Right renal pelvis (tissue), 4 donors: ENCODE results near the gene FBXL2. TPM values are rescaled to one million over a fixed set of nuclear protein-coding genes. Genes with fewer than 3 reads are reported as not detected.
"Not testable (repeated sequence)": the region's sequence is repeated elsewhere in the genome, so short reads cannot be mapped to it uniquely, and the experiment has no call there.

Experiments
- DNase-seq, 4 donors: peaks; one replicate each; pipeline ENCODE4 v3.0.0-alpha.2; 2013; ENCODE audit warnings: low read depth in 4 of 4, low spot score in 3 of 4, missing footprints in 1 of 4
- polyA plus RNA-seq, 4 donors: library from polyadenylated mRNA; unstranded; fragments of 120-200 nt; gene quantifications; one replicate each; pipeline ENCODE4 v1.2.1, GENCODE V29; 2013; ENCODE audit not compliant: insufficient read length in 4 of 4

The FBXL2 gene
- polyA plus RNA-seq, 4 donors: 28.8 to 30.5 (median 30.2) TPM

DNA sequence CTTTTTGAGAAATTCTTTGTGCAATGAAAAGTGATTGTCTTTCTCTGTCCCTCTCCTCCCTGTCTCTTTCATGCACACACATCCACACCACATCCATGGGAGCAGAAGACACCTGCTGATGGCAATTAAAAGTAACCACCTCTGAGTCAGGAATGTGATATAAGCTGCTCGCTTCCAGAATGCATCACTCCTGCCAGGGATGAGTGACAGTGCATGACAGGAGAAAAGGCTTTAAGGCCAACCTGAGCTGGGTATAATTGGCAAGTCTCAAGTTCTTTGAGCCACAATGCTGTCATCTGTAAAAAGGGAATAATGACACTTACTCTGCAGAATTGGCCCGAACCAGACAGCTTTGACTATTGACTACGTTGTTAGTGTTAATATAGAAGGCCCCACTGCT lies 103.4 kb downstream of the FBXL2 start:
- DNase-seq: no peak

DNA sequence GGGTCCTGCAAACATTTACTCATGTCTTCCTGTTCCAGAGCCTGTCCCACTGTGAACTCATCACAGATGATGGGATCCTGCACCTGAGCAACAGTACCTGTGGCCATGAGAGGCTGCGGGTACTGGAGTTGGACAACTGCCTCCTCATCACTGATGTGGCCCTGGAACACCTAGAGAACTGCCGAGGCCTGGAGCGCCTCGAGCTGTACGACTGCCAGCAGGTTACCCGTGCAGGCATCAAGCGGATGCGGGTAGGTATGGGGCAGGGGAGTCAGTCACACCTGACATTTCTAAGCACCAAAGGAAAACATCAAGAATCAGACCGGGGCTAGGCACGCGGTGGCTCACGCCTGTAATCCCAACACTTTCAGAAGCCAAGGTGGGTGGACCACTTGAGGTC lies 106.7 kb downstream of the FBXL2 start:
- no peak for DNase-seq

DNA sequence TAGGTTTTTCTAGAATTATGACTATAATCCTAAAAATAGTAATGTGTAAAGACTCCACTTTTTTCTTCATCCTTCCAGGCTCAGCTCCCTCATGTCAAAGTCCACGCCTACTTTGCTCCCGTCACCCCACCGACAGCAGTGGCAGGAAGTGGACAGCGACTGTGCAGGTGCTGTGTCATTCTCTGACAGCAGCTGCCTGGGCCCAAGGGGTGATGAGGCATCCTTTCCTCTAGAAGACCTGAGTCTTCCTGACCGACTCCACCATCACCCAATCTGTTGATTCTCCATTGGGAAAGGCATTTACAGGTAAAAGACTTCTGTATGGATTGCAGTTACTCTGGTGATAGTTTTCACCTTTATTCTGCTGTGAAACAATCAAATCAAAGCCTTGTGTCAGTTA lies 108.2 kb downstream of the FBXL2 start:
- no peak for DNase-seq

DNA sequence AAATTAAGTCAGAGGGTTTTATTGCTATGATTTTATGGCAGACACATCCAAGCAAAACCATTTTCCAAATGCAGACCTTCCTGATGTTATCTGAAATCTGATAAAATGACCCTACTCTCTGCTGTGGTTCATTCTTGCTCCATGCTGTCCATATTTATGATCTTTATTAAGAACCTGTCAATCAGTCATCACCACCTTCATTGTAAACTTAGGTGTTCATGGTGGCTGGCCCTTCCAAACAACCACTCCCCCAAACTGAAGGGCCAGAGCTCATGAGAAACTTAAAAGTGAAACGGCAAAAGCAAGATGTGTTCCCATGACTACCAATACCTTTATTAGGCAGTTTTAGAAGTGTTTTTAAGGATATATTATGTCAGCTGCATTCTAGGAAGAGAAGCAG lies 109.4 kb downstream of the FBXL2 start:
- no peak for DNase-seq

DNA sequence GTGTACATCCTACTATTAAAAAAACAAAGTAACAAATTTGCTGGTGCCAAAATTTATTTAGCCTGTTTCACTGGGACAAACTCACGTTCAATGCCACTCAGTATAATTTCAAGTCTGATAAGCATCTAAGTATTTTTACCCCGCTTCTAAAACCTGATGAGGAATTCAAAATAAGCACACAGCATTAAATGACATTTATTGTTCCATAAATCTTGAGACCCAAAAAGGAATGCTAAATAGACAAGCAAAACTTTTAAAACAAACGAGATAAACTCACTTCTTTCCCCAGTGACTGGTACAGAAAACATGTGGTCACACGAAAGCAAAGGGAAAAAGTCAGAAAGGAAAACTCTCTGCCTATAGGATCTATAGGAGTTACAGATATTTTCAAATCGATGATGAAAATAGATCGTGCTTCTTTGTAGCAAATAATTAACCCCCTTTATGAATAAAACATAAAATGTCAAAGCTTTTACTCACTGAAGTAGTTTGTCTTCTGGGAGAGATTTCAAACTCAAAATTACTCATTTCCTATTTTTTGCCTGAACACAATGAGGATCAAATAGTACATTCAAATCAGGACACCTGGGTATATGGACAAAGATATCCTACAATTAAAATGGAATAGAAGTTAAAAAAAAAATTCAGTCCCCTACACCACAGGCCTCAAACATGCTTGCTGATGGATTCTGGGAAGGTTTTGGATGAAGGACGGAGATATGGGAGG lies 111.3 kb downstream of the FBXL2 start:
- DNase-seq: no peak

DNA sequence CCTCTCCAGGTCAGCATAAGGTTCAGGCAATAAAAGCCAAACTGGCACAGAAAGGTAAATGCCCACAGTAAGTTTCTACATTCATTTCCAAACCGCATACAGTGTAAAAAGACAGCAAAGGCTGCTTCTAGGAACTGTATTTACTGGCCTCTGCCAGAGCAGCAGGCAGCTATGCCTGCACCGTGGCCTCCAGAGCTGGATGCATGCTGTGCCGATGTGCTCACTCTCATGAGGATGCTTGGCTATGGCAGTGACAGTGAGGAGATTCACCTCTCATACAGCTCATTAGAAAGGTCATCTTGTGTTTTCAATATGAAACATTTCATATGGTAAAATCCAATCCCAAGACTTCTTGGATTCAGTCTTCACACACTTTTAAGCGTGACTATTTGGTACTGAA lies 112.7 kb downstream of the FBXL2 start:
- DNase-seq: no peak

DNA sequence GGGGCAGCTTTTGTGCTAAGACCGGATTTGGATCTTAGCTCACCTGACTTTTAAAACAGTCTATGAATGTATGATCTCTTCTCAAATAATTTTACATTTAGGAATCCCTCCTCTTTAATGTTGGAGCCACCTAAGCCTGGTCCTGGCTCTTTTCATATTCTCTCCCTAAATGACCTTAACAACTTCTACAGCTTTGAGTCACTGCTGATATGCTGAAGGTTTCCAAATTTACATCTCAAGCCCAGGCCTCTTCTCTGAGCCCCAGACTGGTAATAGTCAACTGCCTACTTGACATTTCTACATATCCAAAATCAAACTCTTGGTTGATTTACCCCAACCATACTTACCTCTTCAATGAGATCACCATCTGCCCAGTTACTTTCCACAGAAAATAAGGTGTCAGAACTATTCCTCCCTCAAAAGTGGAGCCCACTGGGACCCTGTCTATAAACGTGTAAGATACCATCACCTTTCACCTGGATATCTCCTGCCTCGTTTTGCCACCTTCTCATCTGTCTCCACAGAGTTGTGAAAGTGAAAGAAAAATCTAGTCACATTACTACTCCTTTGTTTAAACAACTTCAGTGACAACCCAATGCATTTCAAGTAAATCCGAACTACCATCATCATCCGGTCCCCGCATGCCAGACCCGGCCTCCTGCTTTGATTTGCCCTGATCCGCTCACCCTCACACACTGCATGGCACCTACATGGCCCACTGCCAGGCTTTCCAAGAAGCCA lies 114.2 kb downstream of the FBXL2 start:
- no peak for DNase-seq

DNA sequence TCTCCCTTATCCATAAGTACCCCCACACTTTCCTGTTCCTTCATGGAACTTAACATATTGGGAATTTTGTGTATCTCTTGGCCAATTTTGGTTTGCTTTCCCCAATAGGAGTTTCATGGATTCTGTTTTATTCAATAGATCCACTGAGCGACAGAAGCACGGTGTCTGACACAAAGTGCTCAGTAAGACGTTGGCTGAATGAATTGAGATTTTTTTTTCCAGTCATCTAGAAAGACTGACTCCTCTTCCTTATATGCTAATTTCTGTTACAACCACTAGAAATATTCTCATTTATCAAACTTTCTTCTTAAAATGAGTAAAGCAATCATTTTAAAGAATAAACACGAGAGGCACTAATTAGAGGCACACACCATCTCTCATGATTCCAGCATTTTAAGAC lies 114.9 kb downstream of the FBXL2 start:
- no peak for DNase-seq

DNA sequence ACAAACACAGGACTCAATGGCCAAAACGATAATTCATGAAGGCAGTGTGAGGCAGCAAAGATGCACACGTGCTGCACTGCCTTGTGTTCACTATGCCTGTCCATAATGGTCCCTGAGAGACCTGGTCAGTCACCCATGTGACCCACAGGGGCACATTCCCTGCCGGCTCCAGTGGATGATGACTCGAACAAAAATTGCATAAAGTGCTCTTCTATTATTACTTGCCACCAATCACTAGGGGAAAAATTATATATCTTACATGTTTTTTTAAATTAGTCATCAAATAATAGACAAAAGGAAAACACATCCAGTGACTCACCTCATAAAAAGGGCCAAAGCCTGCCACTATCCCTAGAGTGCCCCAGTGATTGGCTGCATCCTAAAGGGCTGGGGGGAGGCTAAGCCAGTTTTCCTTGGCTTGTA lies 115.5 kb downstream of the FBXL2 start:
- DNase-seq: no peak

DNA sequence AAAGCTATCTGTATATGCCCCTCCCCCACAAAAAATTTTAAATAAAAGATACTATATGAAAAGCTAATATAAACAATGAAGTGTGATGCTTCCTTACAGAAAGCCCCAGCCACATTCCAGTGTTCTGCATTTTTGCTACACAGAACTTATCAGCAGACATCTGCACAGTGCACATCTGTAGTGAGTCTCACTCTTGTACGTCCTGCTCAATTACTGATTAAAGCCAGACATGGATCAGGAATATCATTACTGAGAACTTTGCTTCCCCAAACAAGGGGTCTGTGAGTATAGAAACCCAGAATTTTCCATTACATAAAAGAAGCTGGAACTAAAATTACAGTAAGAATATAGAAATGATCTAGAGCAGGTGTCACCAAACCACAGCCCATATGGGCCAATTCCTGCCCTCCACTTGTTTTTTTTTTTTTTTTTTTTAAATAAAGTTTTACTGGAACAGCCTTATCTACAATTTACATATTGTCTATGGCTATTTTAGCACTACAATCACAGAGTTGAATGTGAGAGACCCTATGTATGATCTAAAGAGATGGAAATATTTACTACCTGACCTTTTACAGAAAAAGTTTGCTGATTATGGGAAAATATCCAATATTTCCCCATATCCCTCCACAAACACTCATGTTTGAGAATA lies 117.3 kb downstream of the FBXL2 start:
- DNase-seq: no peak

DNA sequence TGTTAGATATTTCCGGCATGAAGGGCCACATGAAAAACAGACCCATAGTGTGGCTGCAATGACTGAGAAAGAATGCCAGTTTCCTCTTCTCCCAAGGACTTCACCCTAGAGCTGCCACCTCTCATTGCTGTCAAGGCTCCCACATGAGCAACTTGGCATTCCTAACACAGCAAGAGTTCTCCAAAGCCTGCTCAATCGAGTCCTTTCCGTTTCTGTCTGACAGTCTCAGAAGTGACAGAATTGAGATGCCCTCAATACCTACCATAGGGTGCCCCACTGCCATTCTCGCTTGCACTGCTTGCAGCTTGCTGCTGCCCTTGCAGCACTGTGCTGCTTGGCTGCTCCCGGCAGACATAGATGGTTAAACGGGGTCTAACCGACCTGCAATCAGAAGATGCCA lies 118.7 kb downstream of the FBXL2 start:
- DNase-seq: no peak

DNA sequence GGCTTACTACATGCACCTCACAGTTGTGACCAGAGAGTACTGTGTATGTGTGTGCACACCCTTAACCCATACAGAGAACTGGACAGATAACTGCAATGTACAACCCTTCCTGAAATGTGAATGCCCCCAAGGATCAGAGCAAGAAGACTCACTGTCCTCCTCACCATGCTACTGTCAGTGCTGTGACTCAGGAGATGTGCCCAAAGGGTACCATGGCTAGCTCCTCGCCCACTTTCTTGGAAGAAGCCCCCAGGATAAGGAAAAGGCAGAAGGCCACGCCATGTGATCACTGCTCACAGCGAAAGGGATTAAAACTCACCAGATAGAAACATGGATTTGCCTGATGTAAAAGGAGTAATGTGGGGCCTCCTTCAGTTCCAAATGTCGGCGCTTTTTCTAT lies 121.2 kb downstream of the FBXL2 start:
- no peak for DNase-seq

DNA sequence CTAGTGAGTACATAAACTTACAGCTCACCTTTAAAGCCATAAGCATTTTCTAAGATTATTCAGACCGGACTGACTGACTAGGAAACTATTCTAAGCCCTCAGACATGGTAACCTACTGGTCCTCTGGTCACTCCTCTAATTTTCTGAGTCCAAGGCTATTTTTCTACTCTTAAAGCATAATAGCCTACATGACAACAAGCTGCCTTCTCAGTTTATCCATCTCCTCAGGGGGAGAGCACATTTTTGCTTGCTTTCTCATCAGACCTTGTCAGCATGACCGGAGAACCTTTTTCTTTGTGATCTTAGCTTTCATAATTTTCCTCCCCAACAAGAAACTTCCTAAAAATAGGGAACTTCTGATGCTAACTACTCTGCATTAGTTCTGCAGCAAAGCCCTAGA lies 124.5 kb downstream of the FBXL2 start:
- DNase-seq: no peak

DNA sequence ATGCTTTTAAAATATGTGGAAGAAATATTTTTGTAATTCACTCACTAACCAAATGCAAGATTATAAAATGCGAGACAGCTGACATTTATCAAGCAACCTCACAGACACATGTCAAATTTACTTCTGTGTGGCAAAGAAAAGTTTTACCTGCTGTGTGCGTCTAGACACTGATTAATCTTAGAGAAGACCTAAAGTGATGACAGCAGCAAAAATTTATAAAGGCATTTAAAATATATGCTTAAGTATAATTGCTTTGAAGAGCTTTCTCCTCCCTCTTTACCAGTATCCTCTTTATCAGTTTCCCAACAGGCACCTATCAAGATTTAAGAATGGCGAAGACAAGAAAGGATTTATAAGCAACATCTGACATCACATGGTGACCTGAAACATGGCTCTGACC lies 125.7 kb downstream of the FBXL2 start:
- DNase-seq: no peak

DNA sequence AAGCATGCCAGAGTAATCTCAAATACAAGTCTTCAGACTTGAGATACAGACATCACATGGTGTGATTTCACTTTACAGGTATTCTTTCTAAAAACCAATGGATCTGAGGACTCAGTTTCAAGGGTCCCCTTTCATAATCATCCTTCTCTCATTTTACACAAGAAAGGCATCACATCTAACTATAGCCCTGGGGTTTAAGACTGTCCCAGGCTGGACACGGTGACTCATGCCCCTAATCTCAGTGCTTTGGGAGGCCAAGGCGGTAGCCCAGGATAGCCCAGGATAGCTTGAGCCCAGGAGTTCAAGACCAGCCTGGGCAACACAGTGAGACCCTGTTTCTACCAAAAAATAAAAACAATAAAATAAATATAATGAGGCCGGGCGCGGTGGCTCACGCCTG lies 126.5 kb downstream of the FBXL2 start:
- DNase-seq: no peak

DNA sequence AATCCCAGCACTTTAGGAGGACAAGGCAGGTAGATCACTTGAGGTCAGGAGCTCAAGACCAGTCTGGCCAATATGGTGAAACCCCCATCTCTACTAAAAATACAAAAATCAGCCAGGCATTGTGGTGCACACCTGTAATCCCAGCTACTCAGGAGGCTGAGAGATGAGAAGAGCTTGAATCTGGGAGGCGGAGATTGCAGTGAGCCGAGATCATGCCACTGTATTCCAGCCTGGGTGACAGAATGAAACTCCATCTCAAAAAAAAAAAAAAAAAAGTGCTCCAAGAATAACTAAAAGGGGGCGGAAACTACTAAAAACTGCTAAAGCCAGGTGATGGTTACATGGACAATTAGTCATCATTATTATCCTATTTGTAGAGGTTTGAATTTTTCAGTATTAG lies 133.6 kb downstream of the FBXL2 start:
- DNase-seq: not testable (repeated sequence)

DNA sequence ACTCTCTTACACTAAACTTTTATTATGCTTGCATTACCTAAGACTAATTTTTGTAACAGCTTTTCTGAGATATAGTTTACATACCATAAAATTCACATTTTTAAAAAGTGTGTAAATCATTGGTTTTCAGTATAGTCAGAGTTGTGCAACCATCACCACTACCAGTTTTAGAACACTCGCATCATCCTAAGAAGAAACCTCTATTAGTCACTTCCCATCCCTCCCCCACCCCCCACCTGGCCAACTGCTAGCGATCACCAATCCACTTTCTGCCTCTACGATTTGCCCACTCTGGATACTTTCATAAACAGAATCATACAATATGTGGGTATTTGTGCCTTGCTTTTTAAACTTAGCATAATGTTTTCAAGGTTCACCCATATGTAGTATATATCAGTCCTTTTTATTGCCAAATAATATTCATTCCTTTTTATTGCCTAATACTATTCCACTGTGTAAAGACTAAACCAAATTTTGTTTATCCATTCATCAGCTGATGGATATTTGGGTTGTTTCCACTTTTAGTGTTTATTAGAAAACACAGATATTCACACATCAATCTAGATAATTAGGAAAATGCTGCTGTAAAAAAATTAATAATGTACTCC lies 139.9 kb downstream of the FBXL2 start:
- DNase-seq: no peak

DNA sequence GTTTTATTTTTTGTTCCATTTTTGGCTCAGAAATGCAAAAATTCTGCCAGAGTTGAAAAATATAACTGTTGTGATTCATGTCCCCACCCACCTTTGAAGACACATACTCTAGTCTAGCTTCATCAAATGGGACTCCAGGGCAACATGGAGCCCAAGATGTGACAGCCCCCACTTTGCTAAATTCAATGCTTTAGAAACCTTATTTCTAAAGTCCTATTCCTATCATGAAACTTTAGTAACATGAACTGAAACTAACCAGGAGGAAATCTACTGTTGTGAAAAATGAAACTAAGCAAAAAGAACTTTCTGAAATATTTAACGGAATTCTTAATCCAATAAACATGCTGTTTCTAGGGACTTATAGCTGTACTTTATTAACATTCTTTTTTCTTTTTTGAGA lies 142.7 kb downstream of the FBXL2 start:
- no peak for DNase-seq

DNA sequence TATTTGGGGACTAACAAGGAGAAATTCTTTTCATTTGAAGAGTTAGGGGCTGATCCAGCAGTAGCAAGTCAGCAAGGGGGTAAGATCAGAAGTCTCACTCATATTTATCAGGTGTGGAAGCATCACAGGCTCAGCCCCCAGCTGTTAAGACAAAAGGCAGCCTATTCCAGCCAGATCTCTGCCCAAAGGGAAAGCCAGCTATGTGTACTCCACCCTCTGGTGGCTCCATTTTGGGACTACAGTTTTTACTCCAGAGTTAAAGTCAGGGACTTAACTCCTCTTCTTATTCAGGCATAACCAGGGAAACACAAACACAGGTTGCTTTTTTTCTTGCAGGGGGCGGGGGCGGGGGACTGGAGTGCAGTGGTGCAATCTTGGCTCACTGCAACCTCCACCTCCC lies 143.7 kb downstream of the FBXL2 start:
- DNase-seq: no peak

DNA sequence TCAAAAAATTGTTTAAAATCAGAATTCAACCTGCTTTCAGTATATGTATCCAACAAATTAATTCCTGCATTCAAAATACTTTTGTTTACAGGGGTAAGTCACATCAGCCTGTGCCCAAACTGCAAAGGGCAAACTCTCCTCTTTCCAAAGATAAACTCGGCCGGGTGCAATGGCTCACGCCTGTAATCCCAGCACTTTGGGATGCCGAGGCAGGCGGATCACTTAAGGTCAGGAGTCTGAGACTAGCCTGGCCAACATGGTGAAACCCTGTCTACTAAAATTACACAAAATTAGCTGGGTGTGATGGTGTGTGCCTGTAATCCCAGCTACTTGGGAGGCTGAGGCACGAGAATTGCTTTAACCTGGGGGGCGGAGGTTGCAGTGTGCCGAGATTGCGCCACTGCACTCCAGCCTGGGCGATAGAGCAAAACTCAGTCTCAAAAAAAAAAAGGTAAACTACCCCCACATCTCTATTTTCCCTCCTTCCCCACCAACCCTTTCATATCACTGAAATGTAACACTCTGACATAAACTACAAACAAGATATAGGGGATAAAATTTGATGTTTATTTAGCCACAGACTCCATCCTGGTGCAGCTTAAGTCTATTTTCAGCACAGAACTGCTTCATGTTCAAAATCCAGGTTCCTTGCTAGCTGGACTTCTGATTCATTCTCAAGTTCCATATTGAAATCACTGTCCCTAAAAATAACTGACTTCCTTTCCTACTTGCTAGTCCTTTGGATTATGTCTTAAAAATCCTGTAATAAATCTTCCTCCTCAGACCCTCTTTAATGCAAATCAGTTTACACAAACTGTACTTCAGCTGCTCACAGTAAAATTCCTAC lies 147.6 kb downstream of the FBXL2 start:
- DNase-seq: no peak

DNA sequence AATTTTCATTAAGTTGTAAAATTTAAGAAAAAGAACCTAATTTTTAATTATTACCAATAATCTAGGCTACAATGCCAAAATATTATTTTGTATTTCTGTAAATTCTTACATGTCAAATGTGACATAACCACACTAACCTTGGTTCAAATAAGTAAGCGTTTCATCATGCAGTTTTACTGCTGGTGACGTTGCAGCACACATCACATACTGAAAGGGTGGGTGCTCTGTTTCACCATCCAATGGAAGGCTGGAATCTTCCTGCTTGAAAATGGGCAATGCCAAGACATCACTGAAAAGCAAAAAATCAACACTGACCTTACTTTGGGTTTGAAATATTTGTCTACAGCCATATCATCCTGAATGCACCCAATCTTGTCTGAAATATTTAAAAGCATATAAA lies 148.2 kb downstream of the FBXL2 start:
- DNase-seq: no peak
